K562 (cell line): ENCODE data around the gene FBLN2. TPM values are rescaled to one million over a fixed set of nuclear protein-coding genes. Genes with fewer than 3 reads are reported as not detected.

Experiments used
- ATAC-seq: fragments of 200-7000 bp; cut with Tn5 transposase; 3 replicates; pipeline ENCODE4 v1.9.1; 2020; ENCODE audit warnings: moderate library complexity
- BruUV-seq: library from RNA; stranded (reverse); fragments of 400-500 nt; replicated peaks from 2 replicates; lab custom pipeline; 2021; lab: Mats Ljungman, UMichigan
- CTCF ChIA-PET: fragments of 300-600 bp; formaldehyde crosslinking; extraction: SDS; loops from one replicate; lab custom pipeline; 2021; ENCODE audit warnings: low intra/inter-chr PET ratio; lab: Yijun Ruan, JAX
- POLR2A ChIA-PET: fragments of 300-600, 350-650 bp; sonication (Branson Sonifier 250); formaldehyde crosslinking; extraction: SDS; loops from one replicate; lab custom pipeline; 2021; ENCODE audit warnings: antibody characterized with exemption, inconsistent platforms; lab: Yijun Ruan, JAX
- DNase-seq, 4 experiments: peaks; one replicate each; pipeline versions ENCODE4 v3.0.0 to v3.0.0-alpha.2; 2011 to 2018; ENCODE audit warnings: low spot score in 3 of 4, mixed read lengths in 3 of 4; ENCODE audit errors: extremely low read depth in 1 of 4
- FAIRE-seq: peaks from 2 replicates; lab custom pipeline; 2011; peaks lifted over from hg19 to GRCh38; lab: Jason Lieb, UNC
- H2AFZ ChIP-seq: 2 replicates; pipeline ENCODE4 v1.6.0; 2011; ENCODE audit warnings: low read depth, low read length, control low read depth, inconsistent platforms
- H3K27ac ChIP-seq: fragments of 200-600 bp; 3 replicates; pipeline ENCODE4 v1.8.0; 2011; ENCODE audit warnings: low read depth, mild to moderate bottlenecking, control low read depth, inconsistent platforms, low read length, moderate library complexity, mixed read lengths; ENCODE audit errors: extremely low read depth
- H3K27me3 ChIP-seq, 2 experiments: fragments of 300-600 bp in 1 of 2; 2 replicates in 1 of 2; 3 replicates in 1 of 2; pipeline versions ENCODE4 v1.6.0 to v1.8.0; 2011; ENCODE audit warnings: inconsistent platforms in 2 of 2, low read length in 2 of 2, mild to moderate bottlenecking in 1 of 2, mixed read lengths in 1 of 2, moderate library complexity in 1 of 2; ENCODE audit not compliant: control insufficient read depth in 2 of 2, insufficient read depth in 2 of 2
- H3K36me3 ChIP-seq: fragments of 300-600 bp; 3 replicates; pipeline ENCODE4 v1.8.0; 2011; ENCODE audit warnings: mild to moderate bottlenecking, low read length, inconsistent platforms; ENCODE audit not compliant: control insufficient read depth, insufficient read depth
- H3K4me1 ChIP-seq, 2 experiments: fragments of 200-600 bp in 1 of 2; replicated peaks in 1 of 2; 2 replicates in 1 of 2; 3 replicates in 1 of 2; pipeline versions ENCODE4 v1.5.1 to v1.8.0; 2011; ENCODE audit warnings: inconsistent platforms in 2 of 2, low read length in 2 of 2, mild to moderate bottlenecking in 1 of 2, mixed read lengths in 1 of 2, moderate library complexity in 1 of 2; ENCODE audit not compliant: control insufficient read depth in 2 of 2, insufficient read depth in 2 of 2
- H3K4me2 ChIP-seq: 2 replicates; pipeline ENCODE4 v1.6.1; 2011; ENCODE audit warnings: low read length, control low read depth, inconsistent platforms, mixed read lengths; ENCODE audit not compliant: insufficient read depth
- H3K4me3 ChIP-seq: fragments of 200-600 bp; sonication (generic), shearing (Covaris generic); 2 replicates; pipeline ENCODE4 v1.5.1; 2016; ENCODE audit warnings: control low read depth, inconsistent platforms
- H3K79me2 ChIP-seq: fragments of 200-600 bp; 3 replicates; pipeline ENCODE4 v1.8.0; 2011; ENCODE audit warnings: low read length, inconsistent platforms; ENCODE audit not compliant: control insufficient read depth, insufficient read depth
- H3K9ac ChIP-seq, 2 experiments: 2 replicates each; pipeline versions ENCODE4 v1.6.0 to v1.6.1; 2011; ENCODE audit warnings: low read depth in 2 of 2, low read length in 2 of 2, control low read depth in 1 of 2, inconsistent platforms in 1 of 2, mild to moderate bottlenecking in 1 of 2, mixed read lengths in 1 of 2; ENCODE audit not compliant: insufficient read depth in 1 of 2
- H3K9me1 ChIP-seq: one replicate; pipeline ENCODE4 v1.6.0; 2011; ENCODE audit warnings: inconsistent platforms, mild to moderate bottlenecking, low read length, moderate library complexity; ENCODE audit not compliant: control insufficient read depth, insufficient read depth
- H3K9me3 ChIP-seq: replicated peaks from 2 replicates; pipeline ENCODE4 v1.5.1; 2011; ENCODE audit warnings: low read depth, low read length, inconsistent platforms; ENCODE audit not compliant: control insufficient read depth, insufficient read depth
- H4K20me1 ChIP-seq: replicated peaks from 2 replicates; pipeline ENCODE4 v1.6.1; 2011; ENCODE audit warnings: low read length, inconsistent platforms, mixed read lengths; ENCODE audit not compliant: control insufficient read depth, insufficient read depth
- CBFA2T2 ChIP-seq: fragments of 450-650 bp; conservative IDR thresholded peaks from 2 replicates; pipeline ENCODE4 v1.6.1; 2017; ENCODE audit warnings: mild to moderate bottlenecking
- CREBBP ChIP-seq: IDR thresholded peaks from one replicate; pipeline ENCODE4 v1.6.1; 2012; ENCODE audit warnings: low read depth, mild to moderate bottlenecking, control low read depth, inconsistent platforms, low read length
- ETV5 ChIP-seq: sonication (generic); formaldehyde crosslinking; IDR thresholded peaks from 2 replicates; pipeline ENCODE4 v1.4.0; 2020; ENCODE audit warnings: low read depth, mild to moderate bottlenecking, missing genetic modification reagents
- MCM3 ChIP-seq: fragments of 450-650 bp; IDR thresholded peaks from 2 replicates; pipeline ENCODE4 v1.6.1; 2016
- MIER1 ChIP-seq: fragments of 450-650 bp; IDR thresholded peaks from 2 replicates; pipeline ENCODE4 v1.6.1; 2016; ENCODE audit warnings: antibody characterized with exemption, mild to moderate bottlenecking, low read depth
- PPARD ChIP-seq: fragments of 250-450 bp; sonication (Bioruptor Pico); IDR thresholded peaks from 2 replicates; pipeline ENCODE4 v1.8.0; 2022; ENCODE audit warnings: inconsistent platforms, mild to moderate bottlenecking, moderate library complexity
- ZBTB7A ChIP-seq: IDR thresholded peaks from 2 replicates; pipeline ENCODE4 v1.6.1; 2011; ENCODE audit warnings: low read depth, mild to moderate bottlenecking, low read length, moderate library complexity, borderline replicate concordance; ENCODE audit not compliant: control insufficient read depth
- ZC3H11A ChIP-seq: IDR thresholded peaks from 2 replicates; pipeline ENCODE4 v1.6.1; 2012; ENCODE audit warnings: low read depth, low read length, improper control_type of control experiment
- WGBS: fragments of 100-300 bp; shearing (Covaris generic); methylation state at CpG from one replicate; pipeline ENCODE4 v1.1.6; 2016; ENCODE audit warnings: low coverage, mixed read lengths; ENCODE audit not compliant: insufficient coverage; ENCODE audit errors: missing lambda C conversion rate; 5-methylcytosine and 5-hydroxymethylcytosine counted together
- in situ Hi-C: fragments of 300-500 bp; cut with MboI; formaldehyde crosslinking; loops from 4 replicates; pipeline ENCODE4 v1.15.0; 2018; ENCODE audit warnings: inconsistent platforms, mixed read lengths
- intact Hi-C: fragments of 100-400 bp; cut with micrococcal nuclease; formaldehyde crosslinking; loops from 2 replicates; pipeline ENCODE4 v1.14.2; 2022
- polyA plus RNA-seq, 8 experiments: library from polyadenylated mRNA; depleted of rRNA in 4 of 8; stranded (reverse) in 5 of 8; unstranded in 3 of 8; fragments of >200 nt; fragmentation: Nextera tagmentation in 2 of 8; fragmentation: Illumina TruSeq in 1 of 8; extraction: Ambion mirVana in 2 of 8; extraction: Trizol in 1 of 8; gene quantifications; 2 replicates each; pipeline versions ENCODE4 v1.2.1 to v1.2.3, GENCODE V29; 2011 to 2014; ENCODE audit warnings: inconsistent platforms in 1 of 8, missing spikeins in 1 of 8
- total RNA-seq, 7 experiments: library from RNA; depleted of rRNA in 6 of 7; stranded (reverse); fragments of >200 nt in 6 of 7; fragmentation: Illumina TruSeq in 2 of 7; extraction: Trizol in 2 of 7; gene quantifications; 2 replicates each; pipeline versions ENCODE4 v1.2.1 to v1.2.3, GENCODE V29; 2011 to 2021; ENCODE audit warnings: low replicate concordance in 1 of 7
- TF ChIP-seq, protein P1 (sequence below): fragments of 450-650 bp; formaldehyde crosslinking; conservative IDR thresholded peaks from 2 replicates; pipeline ENCODE4 v1.4.0; 2022; ENCODE audit warnings: mild to moderate bottlenecking, missing genetic modification characterization

Gene FBLN2
- total and polyA plus RNA-seq, 9 of the 15 experiments (the other 6 are each of a cell fraction or from before 2014, with no cell fraction given): 0.03 to 0.10 (median 0.04) TPM; not detected in 6

GRCh38 chr3:13594146-13594545 lies 45.2 kb downstream of the FBLN2 start:
- intact Hi-C loops (no loop called here), in situ Hi-C loops (no loop called here)
- ChIA-PET POLR2A (interaction anchor here (1.4 kb wide), 2 partner anchors 10 to 17 kb away, joined by 3 to 5 read pairs; no protein-coding TSS in a partner anchor), CTCF (no interaction called here)
- Histone ChIP-seq H3K4me2 (no peak overlapping the region), H3K9ac (no peak overlapping the region), H3K4me3 (no peak overlapping the region), H3K9me1 (no peaks in the 10 kb centered on the region), H2AFZ (no peak overlapping the region), H3K79me2 (no peaks in the 10 kb centered on the region), H3K9me3 (no peaks in the 10 kb centered on the region), H3K4me1 (no peaks in the 10 kb centered on the region), H4K20me1 (peaks cover 10% of the 10 kb centered on the region), H3K36me3 (no peaks in the 10 kb centered on the region), H3K27me3 (peaks cover 24 to 41% of the 10 kb centered on the region in 2 experiments), H3K27ac (no peak overlapping the region)
- ATAC-seq (no peak), FAIRE-seq (no peak), DNase-seq (no peak)
- BruUV-seq: no TSS peak
- WGBS: under 1% methylated on average over 8 of the region's 8 CpGs
- TF ChIP-seq, protein P1, sequence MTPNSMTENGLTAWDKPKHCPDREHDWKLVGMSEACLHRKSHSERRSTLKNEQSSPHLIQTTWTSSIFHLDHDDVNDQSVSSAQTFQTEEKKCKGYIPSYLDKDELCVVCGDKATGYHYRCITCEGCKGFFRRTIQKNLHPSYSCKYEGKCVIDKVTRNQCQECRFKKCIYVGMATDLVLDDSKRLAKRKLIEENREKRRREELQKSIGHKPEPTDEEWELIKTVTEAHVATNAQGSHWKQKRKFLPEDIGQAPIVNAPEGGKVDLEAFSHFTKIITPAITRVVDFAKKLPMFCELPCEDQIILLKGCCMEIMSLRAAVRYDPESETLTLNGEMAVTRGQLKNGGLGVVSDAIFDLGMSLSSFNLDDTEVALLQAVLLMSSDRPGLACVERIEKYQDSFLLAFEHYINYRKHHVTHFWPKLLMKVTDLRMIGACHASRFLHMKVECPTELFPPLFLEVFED (CRISPR knock-in tag): no peak
- no peak for TF ChIP-seq ETV5
- no peak for TF ChIP-seq MCM3
- TF ChIP-seq ZC3H11A: no peak
- TF ChIP-seq ZBTB7A: no peak
- TF ChIP-seq CREBBP: no peak
- TF ChIP-seq MIER1: no peak
- no peak for TF ChIP-seq PPARD (CRISPR knock-in tag)
- no peak for TF ChIP-seq CBFA2T2
